COLO668 (cell line): ENCODE results near the gene PPP2CA.

ENCODE experiments used
- DNase-seq: peaks from one replicate; lab custom pipeline; 2025; ENCODE audit not compliant: unreplicated experiment; lab: John Stamatoyannopoulos, UW

PPP2CA gene

GRCh38 chr5:134149571-134150303 is 76.1 kb downstream of the PPP2CA start:
- DNase-seq, result no peak

GRCh38 chr5:134148986-134149539 is 76.8 kb downstream of the PPP2CA start:
- no peak for DNase-seq

- no peak for DNase-seq
Observed at GRCh38 chr5:134148316-134148715, 77.6 kb downstream of the PPP2CA start.

DNA sequence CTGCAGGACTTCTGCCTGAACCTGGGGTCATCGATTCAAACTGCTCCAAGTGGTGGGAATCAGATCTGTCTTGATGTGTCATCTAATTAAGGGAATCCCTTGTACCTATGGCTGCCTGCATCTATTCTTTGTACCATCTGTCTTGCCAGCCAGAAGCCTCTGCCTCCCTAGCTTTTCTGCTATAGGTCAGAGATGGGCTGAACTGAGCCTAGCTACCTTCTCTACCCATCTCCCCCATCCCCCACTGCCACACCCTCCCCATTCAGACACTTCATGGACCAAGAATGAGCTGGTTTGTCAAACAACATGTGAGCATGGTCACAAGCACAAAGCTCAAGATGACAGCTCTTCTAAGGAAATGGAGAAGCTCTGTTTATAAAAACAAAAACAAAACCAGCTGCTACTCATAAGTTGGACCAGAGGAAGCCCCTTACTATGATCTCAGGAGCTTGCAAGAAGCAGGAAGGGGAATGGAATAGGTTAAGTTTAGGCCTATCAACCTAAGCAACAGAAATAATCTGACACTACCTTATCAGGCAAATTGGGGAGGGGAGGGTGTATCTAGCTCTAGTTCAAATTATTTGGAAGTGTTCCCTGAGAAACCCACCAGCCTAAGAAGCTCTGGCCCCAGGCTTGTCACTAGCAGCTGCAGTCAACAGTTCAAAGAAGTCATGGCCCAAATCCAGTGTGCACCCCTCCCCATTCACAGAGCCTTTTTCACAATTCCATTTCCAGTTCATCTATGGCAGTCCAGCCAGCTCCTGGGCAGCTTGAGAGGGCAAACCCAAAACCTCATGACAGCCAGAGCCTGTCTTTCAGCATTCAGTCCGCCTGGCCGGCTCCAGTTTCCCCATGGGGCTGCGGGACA is 79.0 kb downstream of the PPP2CA start:
- DNase-seq, result no peak

GRCh38 chr5:134145779-134146581 is 79.9 kb downstream of the PPP2CA start:
- DNase-seq, result peak; percentile 54

DNA sequence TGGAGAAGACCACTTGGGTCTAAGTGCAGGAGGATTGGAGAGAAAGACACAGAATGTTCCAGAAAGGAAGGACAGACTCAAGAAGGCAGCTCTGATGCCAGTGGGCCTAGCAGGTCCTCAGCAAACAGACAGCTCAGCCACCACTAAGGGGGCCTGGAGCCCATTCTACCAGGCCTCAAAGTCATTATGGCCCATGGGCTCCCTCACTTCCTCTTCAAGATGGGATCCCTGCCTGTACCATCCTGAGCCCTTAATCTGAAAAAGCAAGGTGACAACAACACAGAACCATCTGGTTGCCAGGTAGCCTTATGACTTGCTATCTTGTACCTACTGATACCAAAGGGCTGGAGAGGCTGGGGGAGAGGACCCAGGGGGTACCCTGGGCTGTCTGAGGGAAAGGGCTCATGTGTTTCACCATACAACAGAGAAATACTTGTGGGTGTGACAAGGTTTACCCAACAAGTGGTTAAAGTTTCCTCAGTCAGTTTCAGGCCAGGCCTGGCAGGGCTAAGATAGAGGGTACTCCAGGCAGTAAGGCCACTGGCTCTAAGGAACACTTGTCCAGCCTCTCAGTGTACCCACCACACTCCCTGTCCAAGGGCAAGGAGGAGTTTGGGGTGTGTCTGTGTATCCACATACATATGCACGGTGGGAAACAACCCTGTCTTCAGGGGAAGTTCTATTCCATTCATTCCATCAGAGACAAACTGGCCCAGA is 80.7 kb downstream of the PPP2CA start:
- DNase-seq, result no peak
